GM10266 (cell line): ENCODE measurements around the gene PRKG1.

Experiments
- DNase-seq: peaks from one replicate; pipeline ENCODE4 v3.0.0; 2012; ENCODE audit errors: extremely low spot score
- TF ChIP-seq, protein P1 (sequence below): IDR thresholded peaks from 2 replicates; pipeline ENCODE4 v1.5.1; 2012; ENCODE audit warnings: mild to moderate bottlenecking, low read depth; ENCODE audit not compliant: control insufficient read depth, insufficient read depth; ENCODE audit errors: missing control alignments

The PRKG1 gene

DNA sequence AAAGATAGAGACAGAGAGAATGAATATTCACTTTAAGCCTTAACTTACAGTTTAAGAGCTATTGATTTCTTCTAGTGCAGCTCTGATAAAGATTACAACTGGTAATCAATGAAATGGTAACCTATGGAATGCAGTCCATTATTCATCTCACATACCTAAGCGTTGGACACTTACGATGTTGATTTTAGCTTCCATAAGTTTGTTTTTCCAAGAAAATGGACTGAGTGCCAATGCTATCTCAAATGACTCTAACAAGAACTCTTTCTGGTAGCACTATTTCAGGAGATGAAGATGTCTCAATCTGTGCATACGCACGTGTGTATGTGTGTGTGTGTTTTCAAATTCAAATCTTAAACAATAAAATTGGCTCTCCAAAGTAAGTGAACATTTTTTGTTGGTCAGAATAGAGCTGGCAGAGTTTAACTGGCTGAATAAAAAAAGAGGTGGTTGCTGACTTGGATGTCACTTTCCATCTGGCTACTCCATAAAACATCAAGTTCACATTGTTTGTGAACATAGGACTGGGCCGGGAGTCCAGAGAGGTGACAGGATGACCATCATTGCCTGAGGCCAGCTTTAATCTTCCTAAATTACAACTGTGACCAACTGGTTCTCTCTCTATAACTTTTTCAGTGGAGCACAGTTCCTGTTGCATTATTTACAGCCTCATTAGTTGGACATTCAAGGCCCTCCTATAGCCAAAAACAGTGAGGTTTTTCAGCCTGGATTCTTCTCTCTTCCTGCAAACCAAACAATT is 732.0 kb downstream of the PRKG1 start:
- TF ChIP-seq, protein P1, sequence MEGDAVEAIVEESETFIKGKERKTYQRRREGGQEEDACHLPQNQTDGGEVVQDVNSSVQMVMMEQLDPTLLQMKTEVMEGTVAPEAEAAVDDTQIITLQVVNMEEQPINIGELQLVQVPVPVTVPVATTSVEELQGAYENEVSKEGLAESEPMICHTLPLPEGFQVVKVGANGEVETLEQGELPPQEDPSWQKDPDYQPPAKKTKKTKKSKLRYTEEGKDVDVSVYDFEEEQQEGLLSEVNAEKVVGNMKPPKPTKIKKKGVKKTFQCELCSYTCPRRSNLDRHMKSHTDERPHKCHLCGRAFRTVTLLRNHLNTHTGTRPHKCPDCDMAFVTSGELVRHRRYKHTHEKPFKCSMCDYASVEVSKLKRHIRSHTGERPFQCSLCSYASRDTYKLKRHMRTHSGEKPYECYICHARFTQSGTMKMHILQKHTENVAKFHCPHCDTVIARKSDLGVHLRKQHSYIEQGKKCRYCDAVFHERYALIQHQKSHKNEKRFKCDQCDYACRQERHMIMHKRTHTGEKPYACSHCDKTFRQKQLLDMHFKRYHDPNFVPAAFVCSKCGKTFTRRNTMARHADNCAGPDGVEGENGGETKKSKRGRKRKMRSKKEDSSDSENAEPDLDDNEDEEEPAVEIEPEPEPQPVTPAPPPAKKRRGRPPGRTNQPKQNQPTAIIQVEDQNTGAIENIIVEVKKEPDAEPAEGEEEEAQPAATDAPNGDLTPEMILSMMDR = no peak
- no peak for DNase-seq

DNA sequence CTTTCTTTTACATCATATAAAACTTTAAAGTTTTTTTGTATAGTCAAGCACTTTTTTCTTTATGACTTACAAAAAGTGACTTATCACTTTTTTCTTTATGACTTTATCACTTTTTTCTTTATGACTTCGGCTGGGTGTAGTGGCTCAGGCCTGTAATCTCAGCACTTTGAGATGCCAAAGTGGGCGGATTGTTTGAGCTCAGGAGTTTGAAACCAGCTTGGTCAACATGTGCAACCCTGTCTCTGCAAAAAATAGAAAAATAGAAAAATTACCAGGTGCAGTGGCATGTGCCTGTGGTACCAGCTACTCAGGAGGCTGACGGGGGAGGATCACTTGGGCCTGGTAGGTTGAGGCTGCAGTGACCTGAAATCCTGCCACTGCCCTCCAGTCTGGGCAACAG is 733.9 kb downstream of the PRKG1 start:
- TF ChIP-seq, protein P1 = no peak
- DNase-seq = no peak

DNA sequence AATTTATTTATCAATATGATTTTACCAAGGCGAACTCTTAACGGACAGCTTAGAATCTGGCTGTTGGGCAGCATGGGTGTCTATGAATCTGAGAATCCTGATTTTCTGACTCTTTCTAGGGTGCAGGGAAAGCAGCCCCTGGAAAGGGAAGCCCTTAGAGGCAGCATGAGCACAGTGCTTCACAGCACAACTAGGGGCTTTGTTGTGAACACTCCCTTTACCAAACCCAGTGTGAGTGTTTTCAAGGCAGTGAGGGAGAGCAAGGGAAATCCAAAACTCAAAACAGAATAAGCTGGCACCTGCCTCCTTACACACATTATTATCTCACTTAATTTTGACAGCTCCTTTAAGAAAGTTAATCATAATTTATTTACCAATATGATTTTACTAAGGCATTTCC is 741.4 kb downstream of the PRKG1 start:
- no peak for DNase-seq
- TF ChIP-seq, protein P1 = no peak

DNA sequence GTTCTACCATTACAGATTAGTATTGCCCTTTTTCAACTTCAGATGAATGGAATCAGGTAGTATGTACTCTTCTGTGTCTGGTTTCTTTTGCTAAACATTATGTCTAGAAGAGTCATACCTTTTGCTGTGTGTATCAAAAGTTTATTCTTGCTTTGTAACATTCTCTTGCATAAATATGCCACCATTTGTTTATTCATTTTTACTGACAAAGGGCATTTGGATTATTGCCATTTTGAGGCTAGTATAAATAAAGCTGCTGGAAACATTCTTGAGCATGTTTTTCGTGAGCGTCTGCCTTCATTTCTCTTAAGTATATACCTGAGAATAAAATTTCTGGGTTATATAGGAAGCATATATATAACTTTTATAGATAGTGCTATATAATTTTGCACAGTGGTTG is 746.8 kb downstream of the PRKG1 start:
- DNase-seq = no peak
- TF ChIP-seq, protein P1 = no peak

DNA sequence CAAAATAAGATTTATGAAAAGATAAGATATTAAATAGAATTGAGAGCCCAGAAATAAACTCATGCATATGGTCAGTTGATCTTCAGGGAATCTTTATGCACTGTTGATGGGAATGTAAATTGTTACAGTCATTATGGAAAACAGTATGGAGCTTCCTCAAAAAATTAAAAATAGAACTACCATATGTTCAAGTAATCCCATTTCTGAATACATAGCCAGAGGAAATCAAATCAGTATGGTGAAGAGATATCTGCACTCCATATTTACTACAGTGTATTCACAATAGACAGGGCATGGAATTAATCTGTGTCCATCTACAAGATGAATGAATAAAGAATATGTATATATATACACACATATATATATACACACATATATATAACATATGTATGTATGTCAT is 747.5 kb downstream of the PRKG1 start:
- DNase-seq = no peak
- TF ChIP-seq, protein P1 = no peak

DNA sequence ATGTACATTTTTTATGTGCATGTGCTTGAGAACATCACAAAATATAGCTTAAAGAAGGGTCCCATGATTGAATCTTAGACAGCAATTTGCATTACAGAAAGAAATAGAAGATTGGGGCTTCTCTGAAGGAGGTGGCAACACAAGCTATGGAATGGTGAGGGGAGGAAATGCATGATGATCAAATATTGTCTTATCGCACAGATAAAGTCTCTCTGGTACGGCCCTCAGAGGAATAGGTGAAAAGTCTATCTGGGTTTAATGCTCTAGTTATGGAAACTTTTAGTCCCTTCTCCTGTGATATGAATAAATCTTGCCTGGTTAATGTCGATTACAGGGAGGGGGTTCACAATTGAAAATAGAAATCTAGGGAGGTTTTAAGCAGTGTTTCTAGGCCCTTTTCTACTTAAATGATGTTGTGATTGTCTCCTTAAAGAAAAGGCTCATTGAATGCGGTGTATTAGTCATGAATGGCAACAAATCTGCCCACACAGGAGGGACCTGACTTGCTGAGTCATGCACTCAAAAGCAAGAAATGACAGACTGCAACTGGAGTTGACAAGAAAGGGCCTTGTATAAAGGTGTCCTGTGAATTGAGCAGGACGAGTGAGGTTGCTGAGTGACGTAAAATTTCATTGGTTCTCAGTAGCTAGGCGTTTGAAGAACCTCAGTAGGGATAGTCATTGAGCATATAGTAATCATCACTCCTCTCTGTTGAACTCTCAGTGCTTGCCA is 758.5 kb downstream of the PRKG1 start:
- TF ChIP-seq, protein P1 = no peak
- DNase-seq = no peak

DNA sequence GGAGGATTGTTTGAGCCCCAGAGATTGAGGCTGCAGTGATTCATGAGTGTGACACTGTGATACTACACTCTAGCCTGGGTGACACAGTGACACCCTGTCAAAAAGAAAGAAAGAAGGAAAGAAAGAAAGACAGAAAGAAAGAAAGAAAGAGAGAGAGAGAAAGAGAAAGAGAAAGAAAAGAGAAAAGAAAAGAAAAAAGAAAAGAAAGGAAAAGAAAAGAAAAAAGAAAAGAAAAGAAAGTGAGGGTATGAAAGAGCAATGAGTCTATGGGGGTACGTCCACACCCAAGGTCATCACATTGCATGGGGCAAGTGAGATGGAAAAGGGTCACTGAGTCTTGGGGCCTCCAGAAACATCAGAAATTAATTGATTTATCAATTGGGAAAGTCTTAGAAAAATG is 760.3 kb downstream of the PRKG1 start:
- TF ChIP-seq, protein P1 = no peak
- no peak for DNase-seq
